ENCODE data around the gene MRPL50. TPM values are rescaled to one million over a fixed set of nuclear protein-coding genes. Genes with fewer than 3 reads are reported as not detected.

Gene MRPL50
- total RNA-seq, 4 donors from 2014 or later = 3.4 to 16.1 (median 9.5) TPM

DNA sequence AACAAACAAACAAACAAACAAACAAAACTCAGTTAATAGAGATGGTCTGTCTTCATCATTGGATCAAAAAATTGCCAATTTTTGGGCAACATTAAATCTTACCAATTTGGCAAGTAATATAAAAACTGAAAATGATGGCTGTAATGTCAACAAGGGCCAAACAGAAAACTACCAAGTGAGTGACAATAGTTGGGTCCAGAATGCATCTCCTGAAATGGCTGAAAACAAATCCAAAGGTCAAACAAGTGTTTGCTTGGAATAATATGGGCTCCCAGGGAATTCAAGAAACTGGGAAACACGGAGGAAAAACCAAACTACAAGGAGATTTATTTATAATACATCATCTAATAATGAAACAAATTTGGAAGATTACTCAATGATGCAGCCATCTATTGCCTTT lies 38.7 kb downstream of the MRPL50 start:
- in situ Hi-C loops (cut with MboI; ENCODE audit: low pct_ligation_motif_present in 1 of 4, low pct_unique_long_range_greater_than_20kb in 1 of 4, low sequenced_read_pairs in 3 of 4) = no loop called here
- 63 to 73% methylated on average over 1 of the region's 1 CpG for WGBS, 2 donors (ENCODE audit: low coverage in 1 of 2)

DNA sequence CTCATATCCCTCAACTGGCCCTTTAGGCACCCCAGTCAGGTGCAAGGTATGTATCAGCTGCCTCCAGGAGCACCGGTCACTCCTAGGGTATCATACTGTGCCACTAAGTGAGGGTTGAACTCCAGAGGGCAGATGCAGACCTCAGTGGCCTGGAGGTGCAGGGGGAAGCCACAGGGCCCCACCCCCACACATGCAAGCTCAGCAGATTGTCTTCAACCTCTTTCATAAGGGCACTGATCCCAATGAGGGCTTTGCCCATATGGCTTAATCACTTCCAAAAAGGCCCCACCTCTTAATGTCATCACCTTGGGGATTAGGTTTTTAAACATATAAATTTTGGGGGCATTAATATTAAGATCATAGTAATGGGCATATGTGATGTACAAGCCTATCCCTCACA lies 41.8 kb downstream of the MRPL50 start:
- 45% methylated on average over 1 of the region's 1 CpG; no CpG with 5 or more reads in 1 of the 2 donors for WGBS, 2 donors (ENCODE audit: low coverage in 1 of 2)
- Histone ChIP-seq H3K4me1 (peaks cover 7 to 20% (median 13%) of the 10 kb centered on the region in 4 donors), H3K27me3 (no peaks in the 10 kb centered on the region), H3K4me3 (no peak overlapping the region), H3K9me3 (no peaks in the 10 kb centered on the region), H3K27ac (no peak overlapping the region), H3K36me3 (no peaks in the 10 kb centered on the region)
- in situ Hi-C loops (cut with MboI; ENCODE audit: low pct_ligation_motif_present in 1 of 4, low pct_unique_long_range_greater_than_20kb in 1 of 4, low sequenced_read_pairs in 3 of 4) (no loop called here), intact Hi-C loops (cut with DNase I; ENCODE audit: low total_unique reads) (no loop called here)
- no peak for DNase-seq
- TF ChIP-seq EP300 (IDR thresholded peaks at IDR 0.05; ENCODE audit: low read depth) = no peak
- no peak for TF ChIP-seq POLR2AphosphoS5 (IDR thresholded peaks at IDR 0.05)
- TF ChIP-seq, protein P1, sequence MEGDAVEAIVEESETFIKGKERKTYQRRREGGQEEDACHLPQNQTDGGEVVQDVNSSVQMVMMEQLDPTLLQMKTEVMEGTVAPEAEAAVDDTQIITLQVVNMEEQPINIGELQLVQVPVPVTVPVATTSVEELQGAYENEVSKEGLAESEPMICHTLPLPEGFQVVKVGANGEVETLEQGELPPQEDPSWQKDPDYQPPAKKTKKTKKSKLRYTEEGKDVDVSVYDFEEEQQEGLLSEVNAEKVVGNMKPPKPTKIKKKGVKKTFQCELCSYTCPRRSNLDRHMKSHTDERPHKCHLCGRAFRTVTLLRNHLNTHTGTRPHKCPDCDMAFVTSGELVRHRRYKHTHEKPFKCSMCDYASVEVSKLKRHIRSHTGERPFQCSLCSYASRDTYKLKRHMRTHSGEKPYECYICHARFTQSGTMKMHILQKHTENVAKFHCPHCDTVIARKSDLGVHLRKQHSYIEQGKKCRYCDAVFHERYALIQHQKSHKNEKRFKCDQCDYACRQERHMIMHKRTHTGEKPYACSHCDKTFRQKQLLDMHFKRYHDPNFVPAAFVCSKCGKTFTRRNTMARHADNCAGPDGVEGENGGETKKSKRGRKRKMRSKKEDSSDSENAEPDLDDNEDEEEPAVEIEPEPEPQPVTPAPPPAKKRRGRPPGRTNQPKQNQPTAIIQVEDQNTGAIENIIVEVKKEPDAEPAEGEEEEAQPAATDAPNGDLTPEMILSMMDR (IDR thresholded peaks at IDR 0.05) = no peak
- no peak for TF ChIP-seq POLR2A (IDR thresholded peaks at IDR 0.05)

More for the DNA sequence above, 38.7 kb downstream of the MRPL50 start:
- H3K36me3 ChIP-seq = no peaks in the 10 kb centered on the region
- intact Hi-C loops (cut with DNase I; ENCODE audit: low total_unique reads) = no loop called here
- H3K9me3 ChIP-seq = no peaks in the 10 kb centered on the region
- no peaks in the 10 kb centered on the region for H3K27me3 ChIP-seq
- H3K4me3 ChIP-seq = no peak overlapping the region
- no peak for DNase-seq
- TF ChIP-seq, protein P1 (IDR thresholded peaks at IDR 0.05) = no peak
- no peak for TF ChIP-seq POLR2A (IDR thresholded peaks at IDR 0.05)
- no peak for TF ChIP-seq EP300 (IDR thresholded peaks at IDR 0.05; ENCODE audit: low read depth)
- no peak for TF ChIP-seq POLR2AphosphoS5 (IDR thresholded peaks at IDR 0.05)
- H3K4me1 ChIP-seq = peaks cover 5 to 11% (median 7%) of the 10 kb centered on the region in 4 donors
- H3K27ac ChIP-seq = no peak overlapping the region

DNA sequence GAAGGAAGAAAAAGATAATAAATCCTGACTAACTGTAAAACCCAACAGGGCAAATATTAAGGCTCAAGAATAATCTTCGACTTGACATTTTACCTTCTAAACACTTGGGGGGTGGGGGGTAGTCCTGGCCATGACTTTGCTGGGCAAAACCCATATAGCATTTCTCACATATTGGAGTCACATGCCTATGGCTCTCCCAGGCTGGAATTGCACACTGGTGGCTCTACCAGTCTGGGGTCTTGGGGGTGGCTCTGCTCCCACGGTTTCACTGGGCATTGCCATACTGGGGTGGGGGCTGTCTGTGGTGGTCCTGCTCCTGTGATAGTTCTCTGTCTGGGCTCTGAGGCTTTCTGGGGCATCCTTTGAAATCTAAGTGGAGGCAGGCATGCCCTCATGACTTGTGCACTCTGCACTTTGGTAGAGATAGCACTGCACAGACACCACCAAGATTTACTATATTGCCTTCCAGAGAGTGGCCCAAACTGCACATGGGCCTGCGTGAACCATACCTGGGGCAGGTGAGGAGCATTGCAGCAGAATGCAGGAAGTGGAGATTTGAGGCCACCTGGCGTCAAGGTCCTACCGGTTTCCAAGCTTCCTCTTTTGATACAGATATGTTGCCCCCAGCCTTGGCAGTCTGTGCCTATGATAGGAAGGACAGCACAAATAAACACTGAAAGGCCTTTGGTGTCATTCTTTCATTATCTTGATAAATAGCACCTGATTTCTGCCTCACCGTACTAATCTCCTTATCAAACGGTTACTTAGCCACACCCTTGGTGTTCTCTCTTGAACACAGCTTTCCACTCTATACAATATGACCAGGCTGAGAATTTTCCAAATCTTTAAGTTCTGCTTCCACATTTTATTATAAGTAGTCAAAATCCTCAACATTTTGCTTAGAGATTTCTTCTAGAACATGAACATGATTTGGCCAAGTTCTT lies 43.4 kb downstream of the MRPL50 start:
- TF ChIP-seq, protein P1 (IDR thresholded peaks at IDR 0.05) = no peak
- TF ChIP-seq EP300 (IDR thresholded peaks at IDR 0.05; ENCODE audit: low read depth) = no peak
- no peak for TF ChIP-seq POLR2A (IDR thresholded peaks at IDR 0.05)
- no peak for TF ChIP-seq POLR2AphosphoS5 (IDR thresholded peaks at IDR 0.05)
- Histone ChIP-seq H3K9me3 (no peaks in the 10 kb centered on the region), H3K4me1 (peaks cover 7 to 20% (median 13%) of the 10 kb centered on the region in 4 donors), H3K27ac (peak overlapping the region; percentile 62 to 81 (median 74)), H3K27me3 (no peaks in the 10 kb centered on the region), H3K4me3 (no peak overlapping the region), H3K36me3 (no peaks in the 10 kb centered on the region)
- in situ Hi-C loops (cut with MboI; ENCODE audit: low pct_ligation_motif_present in 1 of 4, low pct_unique_long_range_greater_than_20kb in 1 of 4, low sequenced_read_pairs in 3 of 4) = no loop called here
- intact Hi-C loops (cut with DNase I; ENCODE audit: low total_unique reads) = no loop called here
- DNase-seq = no peak
- 43 to 44% methylated on average over 3 to 7 of the region's 7 CpGs for WGBS, 2 donors (ENCODE audit: low coverage in 1 of 2)

DNA sequence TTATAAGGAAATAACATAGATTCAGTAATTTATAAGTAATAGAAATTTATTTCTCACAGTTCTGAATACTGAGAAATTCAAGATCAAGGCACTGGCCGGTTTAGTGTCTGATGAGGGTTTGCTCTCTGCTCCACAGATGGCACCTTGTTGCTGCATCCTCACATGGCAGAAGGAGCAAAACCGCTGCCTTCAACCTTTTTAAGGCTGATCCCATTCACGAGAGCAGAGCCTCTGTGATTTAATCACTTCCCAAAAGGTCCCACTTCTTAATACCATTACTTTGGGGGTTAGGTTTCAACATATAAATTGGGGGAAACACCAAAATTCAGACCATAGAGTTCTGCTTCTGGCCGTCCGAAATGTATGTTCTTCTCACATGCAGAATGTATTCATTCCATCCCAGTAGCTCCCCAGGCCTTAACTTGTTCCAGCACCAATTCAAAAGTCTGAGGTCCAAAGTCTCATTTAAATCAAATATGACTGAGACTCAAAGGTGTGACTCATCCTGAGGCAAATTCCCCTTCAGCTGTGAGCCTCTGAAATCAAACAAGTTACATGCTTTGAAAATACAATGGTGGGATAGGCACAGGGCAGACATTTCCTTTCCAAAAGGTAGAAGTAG lies 44.2 kb downstream of the MRPL50 start:
- Histone ChIP-seq H3K36me3 (no peaks in the 10 kb centered on the region), H3K4me3 (no peak overlapping the region), H3K27ac (peak overlapping the region; percentile 62 to 81 (median 74)), H3K9me3 (no peaks in the 10 kb centered on the region), H3K27me3 (no peaks in the 10 kb centered on the region), H3K4me1 (peaks cover 7 to 20% (median 13%) of the 10 kb centered on the region in 4 donors)
- WGBS, 2 donors (ENCODE audit: low coverage in 1 of 2) = 65 to 100% methylated on average over 1 to 5 of the region's 5 CpGs
- intact Hi-C loops (cut with DNase I; ENCODE audit: low total_unique reads) (no loop called here), in situ Hi-C loops (cut with MboI; ENCODE audit: low pct_ligation_motif_present in 1 of 4, low pct_unique_long_range_greater_than_20kb in 1 of 4, low sequenced_read_pairs in 3 of 4) (no loop called here)
- DNase-seq = peak; percentile 18
- TF ChIP-seq, protein P1 (IDR thresholded peaks at IDR 0.05) = no peak
- peak in 2 of 3 donors; percentile 18 to 43 for TF ChIP-seq POLR2AphosphoS5 (IDR thresholded peaks at IDR 0.05)
- TF ChIP-seq POLR2A (IDR thresholded peaks at IDR 0.05) = no peak
- no peak for TF ChIP-seq EP300 (IDR thresholded peaks at IDR 0.05; ENCODE audit: low read depth)

Data from transverse colon (tissue), 4 donors.